ENCODE measurements around the gene PSKH1.

GRCh38 chr16:67857547-67858233 lies 35.4 kb upstream of the PSKH1 start:
- TF ChIP-seq CTCF (IDR thresholded peaks at IDR 0.05): no peak
- no peak for TF ChIP-seq CEBPB (IDR thresholded peaks at IDR 0.05)
- TF ChIP-seq ZNF302 (CRISPR knock-in tag; IDR thresholded peaks at IDR 0.05): no peak
- TF ChIP-seq CBX8 (IDR thresholded peaks at IDR 0.05): no peak
- no peak for TF ChIP-seq ZFP36 (IDR thresholded peaks at IDR 0.05; ENCODE audit: borderline replicate concordance, partially characterized antibody)
- TF ChIP-seq PBX3 (IDR thresholded peaks at IDR 0.05): peak; percentile 54; the same call in 1 of the 2 replicates
- TF ChIP-seq NR3C1 (IDR thresholded peaks at IDR 0.05): no peak
- TF ChIP-seq POLR2A (IDR thresholded peaks at IDR 0.05; ENCODE audit: low read length): no peak
- TF ChIP-seq EP300 (IDR thresholded peaks at IDR 0.05): no peak
- TF ChIP-seq ELK1 (IDR thresholded peaks at IDR 0.05; ENCODE audit: low read depth, low read length): no peak
- TF ChIP-seq JUN (IDR thresholded peaks at IDR 0.05): no peak
- TF ChIP-seq CHD2 (IDR thresholded peaks at IDR 0.05; ENCODE audit: low read length, partially characterized antibody): no peak
- no peak for TF ChIP-seq MAZ (IDR thresholded peaks at IDR 0.05; ENCODE audit: borderline replicate concordance, low read depth, low read length)
- no peak for TF ChIP-seq RARB (CRISPR knock-in tag; IDR thresholded peaks at IDR 0.05)
